ENCODE data around the gene RPH3AL. TPM values are rescaled to one million over a fixed set of nuclear protein-coding genes. Genes with fewer than 3 reads are reported as not detected.

The RPH3AL gene
- total and polyA plus RNA-seq, 2 of the 8 experiments (the other 6 are each of a cell fraction or from before 2014, with no cell fraction given): 5.6 to 5.8 TPM

- no peak overlapping the region for H4K91ac ChIP-seq (replicated peaks; ENCODE audit: insufficient read length, low read length)
- no peak overlapping the region for H4K5ac ChIP-seq (ENCODE audit: insufficient read length, low read depth, low read length)
- WGBS, 2 experiments (ENCODE audit: extremely low coverage in 1 of 2, insufficient coverage in 1 of 2, insufficient read length in 1 of 2, insufficient replicate concordance in 2 of 2, low coverage in 1 of 2, low lambda C conversion rate in 2 of 2, missing lambda C conversion rate in 1 of 2): 90% methylated on average over 4 of the region's 4 CpGs; no CpG with 5 or more reads in 1 of the 2 experiments
- no peak overlapping the region for H2BK12ac ChIP-seq (ENCODE audit: low read depth, low read length)
- no peak overlapping the region for H3K23ac ChIP-seq (ENCODE audit: insufficient read length)
- no peak overlapping the region for H3K4me3 ChIP-seq (ENCODE audit: extremely low read depth in 1 of 4, insufficient read depth in 2 of 4, low read depth in 3 of 4, low read length in 4 of 4)
- ChIA-PET CTCF (ENCODE audit: partially characterized antibody) (interaction anchor here (1.7 to 2.1 kb wide), 2 partner anchors 20 to 30 kb away, joined by 4 to 6 read pairs; no protein-coding TSS in a partner anchor), POLR2A (ENCODE audit: partially characterized antibody) (interaction anchor here (0.6 kb wide), 1 partner anchor 19 kb away, joined by 4 read pairs; no protein-coding TSS in a partner anchor)
- DNase-seq (ENCODE audit: low read depth in 1 of 2, low spot score in 2 of 2) (no peak), FAIRE-seq (no peak)
- H2BK120ac ChIP-seq (replicated peaks; ENCODE audit: low read depth, low read length): no peak overlapping the region
- no peaks in the 10 kb centered on the region for H3K79me1 ChIP-seq (ENCODE audit: low read depth, low read length)
- no peak overlapping the region for H3K4me2 ChIP-seq (ENCODE audit: insufficient read depth in 1 of 2, low read depth in 2 of 2, low read length in 2 of 2)
- no peak overlapping the region for H3K4ac ChIP-seq (replicated peaks; ENCODE audit: insufficient read length, low read depth, low read length)
- H3K56ac ChIP-seq (replicated peaks; ENCODE audit: insufficient read length, low read depth, low read length): no peak overlapping the region
- no peak overlapping the region for H2BK5ac ChIP-seq (ENCODE audit: low read depth, low read length)
- H2AK5ac ChIP-seq (ENCODE audit: low read depth, low read length): no peak overlapping the region
- H2AFZ ChIP-seq (ENCODE audit: low read length): no peak overlapping the region
- no peak overlapping the region for H3K18ac ChIP-seq (ENCODE audit: extremely low read depth, low read length)
- no peaks in the 10 kb centered on the region for H3K23me2 ChIP-seq (ENCODE audit: low read depth, low read length)
- H3K36me3 ChIP-seq (ENCODE audit: control insufficient read depth in 2 of 4, insufficient read depth in 4 of 4, low read length in 3 of 4): no peaks in the 10 kb centered on the region
- H4K8ac ChIP-seq (ENCODE audit: extremely low read depth, insufficient read depth, low read length): no peak overlapping the region
- no peaks in the 10 kb centered on the region for H3K9me3 ChIP-seq (ENCODE audit: insufficient read depth in 2 of 2, low read depth in 1 of 2, low read length in 1 of 2)
- H2BK15ac ChIP-seq (ENCODE audit: low read length): no peak overlapping the region
- H3K79me2 ChIP-seq (ENCODE audit: control insufficient read depth in 1 of 2, insufficient read depth in 2 of 2, low read length in 2 of 2): no peaks in the 10 kb centered on the region
- H3K9ac ChIP-seq (replicated peaks in 1 of 4; ENCODE audit: extremely low read depth in 1 of 4, low read depth in 3 of 4, low read length in 3 of 4): no peak overlapping the region
- H3K14ac ChIP-seq (ENCODE audit: insufficient read length): no peak overlapping the region
- no peaks in the 10 kb centered on the region for H4K20me1 ChIP-seq (replicated peaks in 1 of 2; ENCODE audit: control insufficient read depth in 1 of 2, insufficient read depth in 2 of 2, low read length in 2 of 2)
- H2BK20ac ChIP-seq (ENCODE audit: low read length): no peak overlapping the region
- no peak overlapping the region for H3K27ac ChIP-seq (ENCODE audit: low read depth, low read length)
- H3K4me1 ChIP-seq (replicated peaks in 1 of 4; ENCODE audit: control insufficient read depth in 3 of 4, insufficient read depth in 4 of 4, low read length in 3 of 4): 0 out of 7 replicates have a peak, but pooled peaks cover 0 to 2% (median 0%) of the 10 kb centered on the region in 4 experiments
- no peaks in the 10 kb centered on the region; a peak in 1 of 7 replicates for H3K27me3 ChIP-seq (replicated peaks in 1 of 4; ENCODE audit: control insufficient read depth in 3 of 4, extremely low read depth in 1 of 4, insufficient read depth in 3 of 4, low read length in 3 of 4)
- TF ChIP-seq ZNF274 (IDR thresholded peaks at IDR 0.05; ENCODE audit: borderline replicate concordance, extremely low read depth, low read length): no peak
- no peak for TF ChIP-seq FOSL1 (IDR thresholded peaks at IDR 0.05; ENCODE audit: insufficient read depth, low read depth, low read length)
- no peak for TF ChIP-seq NANOG (IDR thresholded peaks at IDR 0.05; ENCODE audit: insufficient read depth, low read depth, low read length, poor library complexity, severe bottlenecking)
- no peak for TF ChIP-seq HDAC6 (IDR thresholded peaks at IDR 0.05; ENCODE audit: low read depth, low read length)
- no peak for TF ChIP-seq RAD21 (IDR thresholded peaks at IDR 0.05 in 1 of 2, conservative IDR thresholded peaks at IDR 0.05 in 1 of 2; ENCODE audit: low read depth in 2 of 2, low read length in 2 of 2)
- no peak for TF ChIP-seq E2F6 (IDR thresholded peaks at IDR 0.05)
- TF ChIP-seq JUN (IDR thresholded peaks at IDR 0.05; ENCODE audit: low read depth, low read length): no peak
- TF ChIP-seq PHF8 (conservative IDR thresholded peaks at IDR 0.05; ENCODE audit: low read depth, low read length): no peak
- TF ChIP-seq CBX5 (IDR thresholded peaks at IDR 0.05; ENCODE audit: low read depth, low read length): no peak
- no peak for TF ChIP-seq YY1 (IDR thresholded peaks at IDR 0.05; ENCODE audit: low read depth, low read length)
- no peak for TF ChIP-seq RXRA (IDR thresholded peaks at IDR 0.05; ENCODE audit: insufficient read depth, low read depth, low read length)
- no peak for TF ChIP-seq SIRT6 (IDR thresholded peaks at IDR 0.05; ENCODE audit: low read length)
Measured at GRCh38 chr17:279776-280175, 72.8 kb downstream of the RPH3AL start.

Data from H1 (cell line).